Tracheal epithelial cell (primary cell): ENCODE measurements around the gene PRRG2. TPM values are rescaled to one million over a fixed set of nuclear protein-coding genes. Genes with fewer than 3 reads are reported as not detected.

Source experiments
- total RNA-seq: library from RNA; depleted of rRNA; stranded (reverse); fragments of >200 nt; gene quantifications from 2 replicates; pipeline ENCODE4 v1.2.1, GENCODE V29; 2014

The PRRG2 gene
- 6.0 and 7.2 TPM in 2 replicates for total RNA-seq

GRCh38 chr19:49581007-49581508 lies at the start of gene PRRG2:
Gene PRRG2, plus strand, starts transcription at chr19:49581316. Its CDS starts 1,904 bp downstream, at chr19:49583220.

GRCh38 chr19:49580264-49581006 lies 681 bp upstream of the PRRG2 start, which contains the start of gene NOSIP:
Gene NOSIP, minus strand, starts transcription at chr19:49580556. Its CDS starts 19,865 bp downstream, at chr19:49560691.

GRCh38 chr19:49590971-49591730 lies 10.0 kb downstream of the PRRG2 start, which contains the start of gene PRR12:
Gene PRR12, plus strand, starts transcription at chr19:49591182. Its CDS starts 473 bp downstream, at chr19:49591655.

GRCh38 chr19:49640113-49640898 lies 59.2 kb downstream of the PRRG2 start, which contains the start of gene RRAS:
Gene RRAS, minus strand, starts transcription at chr19:49640143. Its CDS starts 45 bp downstream, at chr19:49640098.

Other genes with a start within 250 kb of the PRRG2 start
- 0.21 TPM in 1 of 2 replicates, not detected in the other for gene CD37, start 245.9 kb upstream of the PRRG2 start, total RNA-seq
- 13.6 and 35.2 TPM in 2 replicates for gene TEAD2, start 218.9 kb upstream of the PRRG2 start, total RNA-seq
- under 0.01 TPM in 1 of 2 replicates, not detected in the other for gene DKKL1, start 217.4 kb upstream of the PRRG2 start, total RNA-seq
- gene KASH5, start 193.1 kb upstream of the PRRG2 start, total RNA-seq, result not detected in 2 replicates
- not detected in 2 replicates for gene PTH2, start 157.9 kb upstream of the PRRG2 start, total RNA-seq
- not detected in 2 replicates for gene GFY, start 155.9 kb upstream of the PRRG2 start, total RNA-seq
- gene SLC17A7, start 139.8 kb upstream of the PRRG2 start, total RNA-seq, result not detected in 2 replicates
- 98.9 and 148 TPM in 2 replicates for gene PIH1D1, start 129.5 kb upstream of the PRRG2 start, total RNA-seq
- gene ALDH16A1, start 128.1 kb upstream of the PRRG2 start, total RNA-seq, result 23.7 and 48.0 TPM in 2 replicates
- gene FLT3LG, start 107.1 kb upstream of the PRRG2 start, total RNA-seq, result not detected in 2 replicates
- gene RPL13A, start 93.7 kb upstream of the PRRG2 start, total RNA-seq, result 6,353 and 8,609 TPM in 2 replicates
- 5,302 and 8,401 TPM in 2 replicates for gene RPS11, start 84.9 kb upstream of the PRRG2 start, total RNA-seq
- 25.8 and 32.6 TPM in 2 replicates for gene FCGRT, start 68.7 kb upstream of the PRRG2 start, total RNA-seq
- 1.7 and 1.9 TPM in 2 replicates for gene RCN3, start 53.3 kb upstream of the PRRG2 start, total RNA-seq
- 63.5 and 88.0 TPM in 2 replicates for gene NOSIP, start 760 bp upstream of the PRRG2 start, total RNA-seq
- 0.96 and 2.1 TPM in 2 replicates for gene PRR12, start 9.9 kb downstream of the PRRG2 start, total RNA-seq
- gene RRAS, start 58.8 kb downstream of the PRRG2 start, total RNA-seq, result 22.8 and 34.9 TPM in 2 replicates
- gene SCAF1, start 60.9 kb downstream of the PRRG2 start, total RNA-seq, result 14.2 and 16.4 TPM in 2 replicates
- 98.1 and 111 TPM in 2 replicates for gene IRF3, start 84.5 kb downstream of the PRRG2 start, total RNA-seq
- 2.4 and 3.8 TPM in 2 replicates for gene BCL2L12, start 84.6 kb downstream of the PRRG2 start, total RNA-seq
- gene PRMT1, start 96.0 kb downstream of the PRRG2 start, total RNA-seq, result 264 and 577 TPM in 2 replicates
- gene ADM5, start 108.3 kb downstream of the PRRG2 start, total RNA-seq, result 0.64 and 0.72 TPM in 2 replicates
- 1.4 and 1.9 TPM in 2 replicates for gene CPT1C, start 109.8 kb downstream of the PRRG2 start, total RNA-seq
- gene TSKS, start 182.0 kb downstream of the PRRG2 start, total RNA-seq, result not detected in 2 replicates
- gene AP2A1, start 185.7 kb downstream of the PRRG2 start, total RNA-seq, result 39.2 and 39.5 TPM in 2 replicates
- 8.5 and 22.9 TPM in 2 replicates for gene FUZ, start 232.0 kb downstream of the PRRG2 start, total RNA-seq
- gene MED25, start 237.0 kb downstream of the PRRG2 start, total RNA-seq, result 14.0 and 15.6 TPM in 2 replicates